GM23338 (cell line): ENCODE results near the gene GTF2E1.

Experiments
- CREB1 ChIP-seq: fragments of 250-450 bp; sonication (Bioruptor Pico); IDR thresholded peaks from 2 replicates; pipeline ENCODE4 v1.5.0; 2020; ENCODE audit warnings: low read depth, mild to moderate bottlenecking, moderate library complexity
- EZH2 ChIP-seq: fragments of 200-600 bp; sonication (generic); IDR thresholded peaks from one replicate; pipeline ENCODE4 v1.8.0; 2017; ENCODE audit warnings: antibody characterized with exemption, mild to moderate bottlenecking, low read depth; ENCODE audit not compliant: unreplicated experiment
- EZH2phosphoT487 ChIP-seq: fragments of 200-600 bp; sonication (generic); IDR thresholded peaks from one replicate; pipeline ENCODE4 v1.8.1; 2018; ENCODE audit warnings: antibody characterized with exemption; ENCODE audit not compliant: unreplicated experiment
- JUNB ChIP-seq: IDR thresholded peaks from one replicate; pipeline ENCODE4 v1.6.1; 2016; ENCODE audit warnings: antibody characterized with exemption; ENCODE audit not compliant: unreplicated experiment
- NANOG ChIP-seq: IDR thresholded peaks from 2 replicates; pipeline ENCODE4 v1.6.1; 2016; ENCODE audit warnings: antibody characterized with exemption, borderline replicate concordance
- POLR2AphosphoS5 ChIP-seq: IDR thresholded peaks from 2 replicates; pipeline ENCODE4 v1.6.1; 2016; ENCODE audit warnings: antibody characterized with exemption, low read depth
- STAT1 ChIP-seq: IDR thresholded peaks from one replicate; pipeline ENCODE4 v1.6.1; 2016; ENCODE audit warnings: antibody characterized with exemption; ENCODE audit not compliant: unreplicated experiment
- ZNF114 ChIP-seq: fragments of 250-450 bp; sonication (Bioruptor Pico); IDR thresholded peaks from 2 replicates; pipeline ENCODE4 v1.5.0; 2020; ENCODE audit warnings: mild to moderate bottlenecking, moderate library complexity
- ZNF331 ChIP-seq: fragments of 250-450 bp; sonication (Bioruptor Pico); IDR thresholded peaks from 2 replicates; pipeline ENCODE4 v1.5.0; 2020; ENCODE audit warnings: low read depth, mild to moderate bottlenecking, moderate library complexity
- TF ChIP-seq, protein P1 (sequence below), 2 experiments: fragments of 200-600 bp in 1 of 2; sonication (generic) in 1 of 2; conservative IDR thresholded peaks; 2 replicates each; pipeline versions ENCODE4 v1.5.1 to v1.6.1; 2016 to 2017; ENCODE audit warnings: antibody characterized with exemption in 2 of 2, low read depth in 2 of 2, mild to moderate bottlenecking in 2 of 2, moderate library complexity in 1 of 2
- TF ChIP-seq, protein P2 (sequence below): IDR thresholded peaks from one replicate; pipeline ENCODE4 v1.6.1; 2018; ENCODE audit warnings: antibody characterized with exemption; ENCODE audit not compliant: unreplicated experiment
- TF ChIP-seq, protein P3 (sequence below): IDR thresholded peaks from 2 replicates; pipeline ENCODE4 v1.6.1; 2016; ENCODE audit warnings: antibody characterized with exemption
- TF ChIP-seq, protein P4 (sequence below): fragments of 250-450 bp; sonication (Bioruptor Pico); IDR thresholded peaks from 2 replicates; pipeline ENCODE4 v1.5.0; 2020; ENCODE audit warnings: mild to moderate bottlenecking, moderate library complexity

- no peak for TF ChIP-seq EZH2
- TF ChIP-seq ZNF114 = no peak
- TF ChIP-seq, protein P1, sequence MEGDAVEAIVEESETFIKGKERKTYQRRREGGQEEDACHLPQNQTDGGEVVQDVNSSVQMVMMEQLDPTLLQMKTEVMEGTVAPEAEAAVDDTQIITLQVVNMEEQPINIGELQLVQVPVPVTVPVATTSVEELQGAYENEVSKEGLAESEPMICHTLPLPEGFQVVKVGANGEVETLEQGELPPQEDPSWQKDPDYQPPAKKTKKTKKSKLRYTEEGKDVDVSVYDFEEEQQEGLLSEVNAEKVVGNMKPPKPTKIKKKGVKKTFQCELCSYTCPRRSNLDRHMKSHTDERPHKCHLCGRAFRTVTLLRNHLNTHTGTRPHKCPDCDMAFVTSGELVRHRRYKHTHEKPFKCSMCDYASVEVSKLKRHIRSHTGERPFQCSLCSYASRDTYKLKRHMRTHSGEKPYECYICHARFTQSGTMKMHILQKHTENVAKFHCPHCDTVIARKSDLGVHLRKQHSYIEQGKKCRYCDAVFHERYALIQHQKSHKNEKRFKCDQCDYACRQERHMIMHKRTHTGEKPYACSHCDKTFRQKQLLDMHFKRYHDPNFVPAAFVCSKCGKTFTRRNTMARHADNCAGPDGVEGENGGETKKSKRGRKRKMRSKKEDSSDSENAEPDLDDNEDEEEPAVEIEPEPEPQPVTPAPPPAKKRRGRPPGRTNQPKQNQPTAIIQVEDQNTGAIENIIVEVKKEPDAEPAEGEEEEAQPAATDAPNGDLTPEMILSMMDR (conservative IDR thresholded peaks at IDR 0.05; ENCODE audit: low read depth in 2 of 2) = no peak
- no peak for TF ChIP-seq CREB1 (CRISPR knock-in tag)
- TF ChIP-seq POLR2AphosphoS5 = no peak
- TF ChIP-seq EZH2phosphoT487 = no peak
- TF ChIP-seq, protein P2, sequence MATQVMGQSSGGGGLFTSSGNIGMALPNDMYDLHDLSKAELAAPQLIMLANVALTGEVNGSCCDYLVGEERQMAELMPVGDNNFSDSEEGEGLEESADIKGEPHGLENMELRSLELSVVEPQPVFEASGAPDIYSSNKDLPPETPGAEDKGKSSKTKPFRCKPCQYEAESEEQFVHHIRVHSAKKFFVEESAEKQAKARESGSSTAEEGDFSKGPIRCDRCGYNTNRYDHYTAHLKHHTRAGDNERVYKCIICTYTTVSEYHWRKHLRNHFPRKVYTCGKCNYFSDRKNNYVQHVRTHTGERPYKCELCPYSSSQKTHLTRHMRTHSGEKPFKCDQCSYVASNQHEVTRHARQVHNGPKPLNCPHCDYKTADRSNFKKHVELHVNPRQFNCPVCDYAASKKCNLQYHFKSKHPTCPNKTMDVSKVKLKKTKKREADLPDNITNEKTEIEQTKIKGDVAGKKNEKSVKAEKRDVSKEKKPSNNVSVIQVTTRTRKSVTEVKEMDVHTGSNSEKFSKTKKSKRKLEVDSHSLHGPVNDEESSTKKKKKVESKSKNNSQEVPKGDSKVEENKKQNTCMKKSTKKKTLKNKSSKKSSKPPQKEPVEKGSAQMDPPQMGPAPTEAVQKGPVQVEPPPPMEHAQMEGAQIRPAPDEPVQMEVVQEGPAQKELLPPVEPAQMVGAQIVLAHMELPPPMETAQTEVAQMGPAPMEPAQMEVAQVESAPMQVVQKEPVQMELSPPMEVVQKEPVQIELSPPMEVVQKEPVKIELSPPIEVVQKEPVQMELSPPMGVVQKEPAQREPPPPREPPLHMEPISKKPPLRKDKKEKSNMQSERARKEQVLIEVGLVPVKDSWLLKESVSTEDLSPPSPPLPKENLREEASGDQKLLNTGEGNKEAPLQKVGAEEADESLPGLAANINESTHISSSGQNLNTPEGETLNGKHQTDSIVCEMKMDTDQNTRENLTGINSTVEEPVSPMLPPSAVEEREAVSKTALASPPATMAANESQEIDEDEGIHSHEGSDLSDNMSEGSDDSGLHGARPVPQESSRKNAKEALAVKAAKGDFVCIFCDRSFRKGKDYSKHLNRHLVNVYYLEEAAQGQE = no peak
- TF ChIP-seq, protein P3, sequence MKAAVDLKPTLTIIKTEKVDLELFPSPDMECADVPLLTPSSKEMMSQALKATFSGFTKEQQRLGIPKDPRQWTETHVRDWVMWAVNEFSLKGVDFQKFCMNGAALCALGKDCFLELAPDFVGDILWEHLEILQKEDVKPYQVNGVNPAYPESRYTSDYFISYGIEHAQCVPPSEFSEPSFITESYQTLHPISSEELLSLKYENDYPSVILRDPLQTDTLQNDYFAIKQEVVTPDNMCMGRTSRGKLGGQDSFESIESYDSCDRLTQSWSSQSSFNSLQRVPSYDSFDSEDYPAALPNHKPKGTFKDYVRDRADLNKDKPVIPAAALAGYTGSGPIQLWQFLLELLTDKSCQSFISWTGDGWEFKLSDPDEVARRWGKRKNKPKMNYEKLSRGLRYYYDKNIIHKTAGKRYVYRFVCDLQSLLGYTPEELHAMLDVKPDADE = no peak
- TF ChIP-seq JUNB = no peak
- no peak for TF ChIP-seq STAT1
- no peak for TF ChIP-seq NANOG
- TF ChIP-seq ZNF331 = no peak
- TF ChIP-seq, protein P4, sequence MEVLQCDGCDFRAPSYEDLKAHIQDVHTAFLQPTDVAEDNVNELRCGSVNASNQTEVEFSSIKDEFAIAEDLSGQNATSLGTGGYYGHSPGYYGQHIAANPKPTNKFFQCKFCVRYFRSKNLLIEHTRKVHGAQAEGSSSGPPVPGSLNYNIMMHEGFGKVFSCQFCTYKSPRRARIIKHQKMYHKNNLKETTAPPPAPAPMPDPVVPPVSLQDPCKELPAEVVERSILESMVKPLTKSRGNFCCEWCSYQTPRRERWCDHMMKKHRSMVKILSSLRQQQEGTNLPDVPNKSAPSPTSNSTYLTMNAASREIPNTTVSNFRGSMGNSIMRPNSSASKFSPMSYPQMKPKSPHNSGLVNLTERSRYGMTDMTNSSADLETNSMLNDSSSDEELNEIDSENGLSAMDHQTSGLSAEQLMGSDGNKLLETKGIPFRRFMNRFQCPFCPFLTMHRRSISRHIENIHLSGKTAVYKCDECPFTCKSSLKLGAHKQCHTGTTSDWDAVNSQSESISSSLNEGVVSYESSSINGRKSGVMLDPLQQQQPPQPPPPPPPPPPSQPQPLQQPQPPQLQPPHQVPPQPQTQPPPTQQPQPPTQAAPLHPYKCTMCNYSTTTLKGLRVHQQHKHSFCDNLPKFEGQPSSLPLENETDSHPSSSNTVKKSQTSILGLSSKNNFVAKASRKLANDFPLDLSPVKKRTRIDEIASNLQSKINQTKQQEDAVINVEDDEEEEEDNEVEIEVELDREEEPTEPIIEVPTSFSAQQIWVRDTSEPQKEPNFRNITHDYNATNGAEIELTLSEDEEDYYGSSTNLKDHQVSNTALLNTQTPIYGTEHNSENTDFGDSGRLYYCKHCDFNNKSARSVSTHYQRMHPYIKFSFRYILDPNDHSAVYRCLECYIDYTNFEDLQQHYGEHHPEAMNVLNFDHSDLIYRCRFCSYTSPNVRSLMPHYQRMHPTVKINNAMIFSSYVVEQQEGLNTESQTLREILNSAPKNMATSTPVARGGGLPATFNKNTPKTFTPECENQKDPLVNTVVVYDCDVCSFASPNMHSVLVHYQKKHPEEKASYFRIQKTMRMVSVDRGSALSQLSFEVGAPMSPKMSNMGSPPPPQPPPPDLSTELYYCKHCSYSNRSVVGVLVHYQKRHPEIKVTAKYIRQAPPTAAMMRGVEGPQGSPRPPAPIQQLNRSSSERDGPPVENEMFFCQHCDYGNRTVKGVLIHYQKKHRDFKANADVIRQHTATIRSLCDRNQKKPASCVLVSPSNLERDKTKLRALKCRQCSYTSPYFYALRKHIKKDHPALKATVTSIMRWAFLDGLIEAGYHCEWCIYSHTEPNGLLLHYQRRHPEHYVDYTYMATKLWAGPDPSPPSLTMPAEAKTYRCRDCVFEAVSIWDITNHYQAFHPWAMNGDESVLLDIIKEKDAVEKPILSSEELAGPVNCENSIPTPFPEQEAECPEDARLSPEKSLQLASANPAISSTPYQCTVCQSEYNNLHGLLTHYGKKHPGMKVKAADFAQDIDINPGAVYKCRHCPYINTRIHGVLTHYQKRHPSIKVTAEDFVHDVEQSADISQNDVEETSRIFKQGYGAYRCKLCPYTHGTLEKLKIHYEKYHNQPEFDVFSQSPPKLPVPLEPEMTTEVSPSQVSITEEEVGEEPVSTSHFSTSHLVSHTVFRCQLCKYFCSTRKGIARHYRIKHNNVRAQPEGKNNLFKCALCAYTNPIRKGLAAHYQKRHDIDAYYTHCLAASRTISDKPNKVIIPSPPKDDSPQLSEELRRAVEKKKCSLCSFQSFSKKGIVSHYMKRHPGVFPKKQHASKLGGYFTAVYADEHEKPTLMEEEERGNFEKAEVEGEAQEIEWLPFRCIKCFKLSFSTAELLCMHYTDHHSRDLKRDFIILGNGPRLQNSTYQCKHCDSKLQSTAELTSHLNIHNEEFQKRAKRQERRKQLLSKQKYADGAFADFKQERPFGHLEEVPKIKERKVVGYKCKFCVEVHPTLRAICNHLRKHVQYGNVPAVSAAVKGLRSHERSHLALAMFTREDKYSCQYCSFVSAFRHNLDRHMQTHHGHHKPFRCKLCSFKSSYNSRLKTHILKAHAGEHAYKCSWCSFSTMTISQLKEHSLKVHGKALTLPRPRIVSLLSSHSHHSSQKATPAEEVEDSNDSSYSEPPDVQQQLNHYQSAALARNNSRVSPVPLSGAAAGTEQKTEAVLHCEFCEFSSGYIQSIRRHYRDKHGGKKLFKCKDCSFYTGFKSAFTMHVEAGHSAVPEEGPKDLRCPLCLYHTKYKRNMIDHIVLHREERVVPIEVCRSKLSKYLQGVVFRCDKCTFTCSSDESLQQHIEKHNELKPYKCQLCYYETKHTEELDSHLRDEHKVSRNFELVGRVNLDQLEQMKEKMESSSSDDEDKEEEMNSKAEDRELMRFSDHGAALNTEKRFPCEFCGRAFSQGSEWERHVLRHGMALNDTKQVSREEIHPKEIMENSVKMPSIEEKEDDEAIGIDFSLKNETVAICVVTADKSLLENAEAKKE (CRISPR knock-in tag) = no peak
These were observed 15.8 kb upstream of the GTF2E1 start for GRCh38 chr3:120726791-120727190.
